HFF-Myc (cell line): Measurements from ENCODE around the gene ITPK1.

Experiments
- DNase-seq: peaks from one replicate; pipeline ENCODE4 v3.0.0-alpha.2; 2011; ENCODE audit warnings: low read depth; ENCODE audit errors: extremely low read depth
- H3K4me3 ChIP-seq: replicated peaks from 2 replicates; pipeline ENCODE4 v1.5.1; 2011; ENCODE audit warnings: low read depth, mild to moderate bottlenecking, control low read depth, low read length
- CTCF ChIP-seq: IDR thresholded peaks from 2 replicates; pipeline ENCODE4 v1.5.1; 2012; ENCODE audit warnings: mild to moderate bottlenecking, low read depth, low read length, control low read depth; ENCODE audit errors: missing control alignments

The ITPK1 gene

GRCh38 chr14:93103392-93104080 is 12.2 kb downstream of the ITPK1 start:
- no peak overlapping the region for H3K4me3 ChIP-seq
- no peak for DNase-seq
- no peak for TF ChIP-seq CTCF

- H3K4me3 ChIP-seq: no peak overlapping the region
- DNase-seq: no peak
- no peak for TF ChIP-seq CTCF
These were observed 13.6 kb downstream of the ITPK1 start for GRCh38 chr14:93102141-93102540.

- no peak for TF ChIP-seq CTCF
- H3K4me3 ChIP-seq: no peak overlapping the region
- no peak for DNase-seq
These were observed 14.5 kb downstream of the ITPK1 start for GRCh38 chr14:93101181-93101580.

GRCh38 chr14:93100570-93100969 is 15.2 kb downstream of the ITPK1 start:
- no peak for DNase-seq
- no peak for TF ChIP-seq CTCF
- H3K4me3 ChIP-seq: no peak overlapping the region

GRCh38 chr14:93100100-93100499 is 15.6 kb downstream of the ITPK1 start:
- no peak for DNase-seq
- TF ChIP-seq CTCF: no peak
- H3K4me3 ChIP-seq: no peak overlapping the region

- DNase-seq: no peak
- no peak for TF ChIP-seq CTCF
- H3K4me3 ChIP-seq: no peak overlapping the region
These were observed 16.1 kb downstream of the ITPK1 start for GRCh38 chr14:93099643-93100042.

GRCh38 chr14:93099196-93099595 is 16.5 kb downstream of the ITPK1 start:
- H3K4me3 ChIP-seq: no peak overlapping the region
- TF ChIP-seq CTCF: no peak

More at GRCh38 chr14:93099196-93099595, 16.5 kb downstream of the ITPK1 start:
- no peak for DNase-seq
